HUES64 (cell line): Measurements from ENCODE around the gene TXNDC9. TPM values are rescaled to one million over a fixed set of nuclear protein-coding genes. Genes with fewer than 3 reads are reported as not detected.
"Not testable (repeated sequence)": the region's sequence is repeated elsewhere in the genome, so short reads cannot be mapped to it uniquely, and the experiment has no call there.

Experiments
- H3K27ac ChIP-seq: 2 replicates; pipeline ENCODE4 v1.7.0; 2013; ENCODE audit warnings: low read depth, low read length, inconsistent platforms
- H3K27me3 ChIP-seq: 2 replicates; pipeline ENCODE4 v1.6.1; 2013; ENCODE audit warnings: mild to moderate bottlenecking, low read length; ENCODE audit not compliant: insufficient read depth
- H3K36me3 ChIP-seq: 2 replicates; pipeline ENCODE4 v1.6.1; 2013; ENCODE audit warnings: mild to moderate bottlenecking, low read length; ENCODE audit not compliant: insufficient read depth
- H3K4me1 ChIP-seq: 2 replicates; pipeline ENCODE4 v1.6.1; 2013; ENCODE audit warnings: mild to moderate bottlenecking, low read length, moderate library complexity; ENCODE audit not compliant: insufficient read depth
- H3K4me3 ChIP-seq: 2 replicates; pipeline ENCODE4 v1.5.1; 2013; ENCODE audit warnings: mild to moderate bottlenecking, low read length, moderate library complexity
- H3K9ac ChIP-seq: 2 replicates; pipeline ENCODE4 v1.6.1; 2013; ENCODE audit warnings: mild to moderate bottlenecking, low read depth, low read length
- H3K9me3 ChIP-seq: 2 replicates; pipeline ENCODE4 v1.6.1; 2013; ENCODE audit warnings: low read depth, low read length; ENCODE audit not compliant: insufficient read depth
- WGBS: fragments of 150-250, 120-280 bp; methylation state at CpG from one replicate; pipeline ENCODE4 v1.1.7; 2013; ENCODE audit warnings: missing lambda C conversion rate; 5-methylcytosine and 5-hydroxymethylcytosine counted together
- polyA plus RNA-seq, 2 experiments: library from polyadenylated mRNA; stranded (reverse); fragments of 50-300 nt; gene quantifications; one replicate each; pipeline ENCODE4 v1.2.3, GENCODE V29; 2013

The TXNDC9 gene
- 51.8 TPM for polyA plus RNA-seq (2013, experiment 1 of 2)
- 52.5 TPM for polyA plus RNA-seq (2013, experiment 2 of 2)

GRCh38 chr2:99335911-99336803, at the start of gene TXNDC9:
Gene TXNDC9, minus strand, starts transcription at chr2:99336333. Its CDS starts 3,123 bp downstream, at chr2:99333210.
- peaks cover 4% of the 10 kb centered on the region; the same call in 1 of the 2 replicates for H3K4me1 ChIP-seq
- peak within 1 kb of the TSS; percentile 83 for H3K27ac ChIP-seq
- peaks cover 26% of the 10 kb centered on the region for H3K36me3 ChIP-seq
- WGBS = under 1% methylated on average over 60 of the region's 60 CpGs
- peak within 1 kb of the TSS; percentile 86 for H3K9ac ChIP-seq
- H3K27me3 ChIP-seq = no peaks in the 10 kb centered on the region
- no peaks in the 10 kb centered on the region for H3K9me3 ChIP-seq
- H3K4me3 ChIP-seq = peak within 1 kb of the TSS; percentile 74

GRCh38 chr2:99382143-99382542, 46.0 kb upstream of the TXNDC9 start:
- peaks cover 91% of the 10 kb centered on the region for H3K36me3 ChIP-seq
- 80% methylated on average over 1 of the region's 2 CpGs for WGBS

DNA sequence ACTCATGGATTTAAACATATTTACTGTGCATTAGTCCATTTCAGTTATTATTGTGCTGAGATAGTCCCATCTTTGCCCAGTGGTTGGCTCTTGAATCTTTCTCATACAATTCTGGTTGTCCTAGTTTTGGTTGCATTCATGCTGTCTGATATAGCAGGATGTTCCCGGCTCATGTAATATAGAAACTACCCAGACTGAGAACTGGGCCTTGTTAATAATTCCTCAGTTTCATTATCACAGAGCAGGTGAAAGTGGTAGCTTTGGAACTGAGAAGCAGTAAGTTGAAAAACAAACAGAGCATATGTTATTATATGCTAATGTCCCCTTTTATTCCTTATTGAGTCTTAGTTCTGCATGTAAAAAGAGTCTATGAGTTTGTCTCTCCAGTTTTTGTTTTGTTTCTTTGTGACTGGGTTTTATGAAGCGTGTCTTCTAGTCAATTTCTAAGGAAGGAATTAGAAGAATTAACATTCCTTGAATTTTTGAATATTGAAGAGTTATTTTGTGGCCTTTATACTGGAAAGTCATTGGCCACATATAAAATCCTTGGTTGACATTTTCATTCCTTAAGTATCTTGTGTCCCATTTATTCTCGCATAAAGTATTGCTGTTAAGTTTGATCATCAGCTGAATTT, 44.4 kb upstream of the TXNDC9 start:
- no peaks in the 10 kb centered on the region for H3K9me3 ChIP-seq
- H3K9ac ChIP-seq = no peak overlapping the region
- 88% methylated on average over 3 of the region's 3 CpGs for WGBS
- peaks cover 4% of the 10 kb centered on the region for H3K4me1 ChIP-seq
- H3K27me3 ChIP-seq = no peaks in the 10 kb centered on the region
- peak overlapping the region; percentile 62; the same call in 1 of the 2 replicates for H3K27ac ChIP-seq
- H3K36me3 ChIP-seq = peaks cover 98% of the 10 kb centered on the region
- H3K4me3 ChIP-seq = no peak overlapping the region

More at GRCh38 chr2:99382143-99382542, 46.0 kb upstream of the TXNDC9 start:
- peaks cover 4% of the 10 kb centered on the region for H3K4me1 ChIP-seq
- no peak overlapping the region for H3K27ac ChIP-seq
- H3K9me3 ChIP-seq = no peaks in the 10 kb centered on the region
- no peak overlapping the region for H3K9ac ChIP-seq
- no peaks in the 10 kb centered on the region for H3K27me3 ChIP-seq
- H3K4me3 ChIP-seq = no peak overlapping the region

- WGBS = 100% methylated on average over 1 of the region's 1 CpG
- H3K4me3 ChIP-seq = no peak overlapping the region
- H3K27me3 ChIP-seq = no peaks in the 10 kb centered on the region
- H3K9me3 ChIP-seq = peaks cover 2% of the 10 kb centered on the region; the same call in 1 of the 2 replicates
- peaks cover 100% of the 10 kb centered on the region for H3K36me3 ChIP-seq
- H3K27ac ChIP-seq = no peak overlapping the region
- no peak overlapping the region for H3K9ac ChIP-seq
- H3K4me1 ChIP-seq = peaks cover 4% of the 10 kb centered on the region
Observed at GRCh38 chr2:99377879-99378278, 41.7 kb upstream of the TXNDC9 start.

- WGBS = 96% methylated on average over 7 of the region's 7 CpGs
- no peak overlapping the region for H3K4me3 ChIP-seq
- H3K9ac ChIP-seq = no peak overlapping the region
- peaks cover 99% of the 10 kb centered on the region for H3K36me3 ChIP-seq
- no peak overlapping the region for H3K27ac ChIP-seq
- peaks cover 6% of the 10 kb centered on the region; the same call in 1 of the 2 replicates for H3K9me3 ChIP-seq
- H3K27me3 ChIP-seq = no peaks in the 10 kb centered on the region
- peaks cover 4% of the 10 kb centered on the region for H3K4me1 ChIP-seq
Observed at GRCh38 chr2:99376254-99376864, 40.2 kb upstream of the TXNDC9 start.

- H3K4me1 ChIP-seq = no peaks in the 10 kb centered on the region
- H3K36me3 ChIP-seq = peaks cover 99% of the 10 kb centered on the region
- no peak overlapping the region for H3K27ac ChIP-seq
- H3K4me3 ChIP-seq = no peak overlapping the region
- peaks cover 6% of the 10 kb centered on the region; the same call in 1 of the 2 replicates for H3K9me3 ChIP-seq
- no peaks in the 10 kb centered on the region for H3K27me3 ChIP-seq
- H3K9ac ChIP-seq = no peak overlapping the region
Observed at GRCh38 chr2:99374747-99375146, 38.6 kb upstream of the TXNDC9 start.

- Histone ChIP-seq H3K4me3 (no peak overlapping the region), H3K27me3 (no peaks in the 10 kb centered on the region), H3K27ac (no peak overlapping the region), H3K9me3 (peaks cover 6% of the 10 kb centered on the region; the same call in 1 of the 2 replicates), H3K9ac (no peak overlapping the region), H3K4me1 (no peaks in the 10 kb centered on the region), H3K36me3 (peaks cover 99% of the 10 kb centered on the region)
- WGBS = 97% methylated on average over 2 of the region's 4 CpGs
Observed at GRCh38 chr2:99373144-99373543, 37.0 kb upstream of the TXNDC9 start.

- H3K36me3 ChIP-seq = peaks cover 96% of the 10 kb centered on the region
- H3K9me3 ChIP-seq, H3K4me3 ChIP-seq, H3K27ac ChIP-seq, H3K27me3 ChIP-seq, H3K9ac ChIP-seq, H3K4me1 ChIP-seq: not testable (repeated sequence)
- WGBS = 95% methylated on average over 5 of the region's 5 CpGs
Observed at GRCh38 chr2:99368854-99369253, 32.7 kb upstream of the TXNDC9 start.

GRCh38 chr2:99365661-99366060, 29.5 kb upstream of the TXNDC9 start:
- H3K27me3 ChIP-seq = no peaks in the 10 kb centered on the region
- H3K9ac ChIP-seq = no peak overlapping the region
- no peak overlapping the region for H3K4me3 ChIP-seq
- WGBS = 94% methylated on average over 2 of the region's 2 CpGs
- H3K36me3 ChIP-seq = peaks cover 93% of the 10 kb centered on the region
- H3K27ac ChIP-seq = no peak overlapping the region
- H3K9me3 ChIP-seq = no peaks in the 10 kb centered on the region
- H3K4me1 ChIP-seq = no peaks in the 10 kb centered on the region

GRCh38 chr2:99356853-99357252, 20.7 kb upstream of the TXNDC9 start:
- Histone ChIP-seq H3K9ac (no peak overlapping the region), H3K9me3 (no peaks in the 10 kb centered on the region), H3K4me1 (no peaks in the 10 kb centered on the region), H3K4me3 (no peak overlapping the region), H3K27ac (no peak overlapping the region), H3K27me3 (no peaks in the 10 kb centered on the region), H3K36me3 (peaks cover 19% of the 10 kb centered on the region)

- not testable (repeated sequence) for H3K36me3 ChIP-seq, H3K4me1 ChIP-seq, H3K4me3 ChIP-seq, H3K9ac ChIP-seq, H3K27me3 ChIP-seq, H3K27ac ChIP-seq, H3K9me3 ChIP-seq
- 97% methylated on average over 8 of the region's 8 CpGs for WGBS
Observed at GRCh38 chr2:99354825-99355224, 18.7 kb upstream of the TXNDC9 start.
